GM18951 (cell line): Measurements from ENCODE around the gene USP38.
"Not testable (repeated sequence)": the region's sequence is repeated elsewhere in the genome, so short reads cannot be mapped to it uniquely, and the experiment has no call there.

Source experiments
- POLR2A ChIP-seq: IDR thresholded peaks from 4 replicates; pipeline ENCODE4 v1.6.1; 2011; ENCODE audit warnings: mild to moderate bottlenecking; ENCODE audit not compliant: insufficient read length, insufficient read depth; ENCODE audit errors: extremely low read depth
- in situ Hi-C: fragments of 300-500 bp; cut with MboI; formaldehyde crosslinking; loops from one replicate; pipeline ENCODE4 v1.12.0; 2022; ENCODE audit warnings: low sequenced_read_pairs, mixed read lengths, inconsistent platforms; ENCODE audit not compliant: unreplicated experiment

The USP38 gene

DNA sequence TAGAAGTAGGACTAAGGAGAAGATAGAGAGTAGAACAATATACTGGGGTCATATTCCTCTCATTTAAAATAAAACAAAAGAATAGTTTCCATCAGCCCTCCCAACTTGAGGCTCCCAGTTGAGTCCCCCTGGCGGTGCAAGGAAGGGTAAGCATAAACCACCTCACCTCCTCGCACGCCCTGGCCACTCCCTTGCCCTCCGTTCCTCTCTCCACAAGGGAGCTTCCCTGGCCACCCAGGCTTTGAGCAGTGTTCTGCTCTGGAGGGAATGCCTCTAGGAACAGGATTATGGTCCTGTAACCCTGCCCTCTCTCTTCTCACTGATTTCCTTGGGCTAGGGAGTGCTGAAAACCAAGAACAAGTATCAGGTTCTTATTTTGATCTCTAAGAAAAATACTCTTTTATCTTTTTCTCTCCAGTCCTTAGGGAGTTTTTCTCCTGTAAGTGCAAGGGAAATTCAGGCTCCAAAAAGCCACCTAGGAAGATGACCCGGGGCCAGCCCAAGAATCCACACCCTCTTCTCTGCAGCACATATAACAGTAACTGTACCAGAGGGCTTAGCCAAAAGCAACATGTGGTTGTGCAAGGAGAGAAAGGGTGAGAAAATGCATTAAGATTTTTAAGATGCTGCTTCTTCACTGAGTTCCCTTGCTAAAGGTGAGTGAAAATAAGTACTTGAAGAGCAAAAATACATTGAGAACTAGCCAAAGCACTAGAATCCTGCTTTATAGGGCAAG, 69.9 kb downstream of the USP38 start:
- TF ChIP-seq POLR2A, result no peak
- in situ Hi-C loops, result no loop called here

DNA sequence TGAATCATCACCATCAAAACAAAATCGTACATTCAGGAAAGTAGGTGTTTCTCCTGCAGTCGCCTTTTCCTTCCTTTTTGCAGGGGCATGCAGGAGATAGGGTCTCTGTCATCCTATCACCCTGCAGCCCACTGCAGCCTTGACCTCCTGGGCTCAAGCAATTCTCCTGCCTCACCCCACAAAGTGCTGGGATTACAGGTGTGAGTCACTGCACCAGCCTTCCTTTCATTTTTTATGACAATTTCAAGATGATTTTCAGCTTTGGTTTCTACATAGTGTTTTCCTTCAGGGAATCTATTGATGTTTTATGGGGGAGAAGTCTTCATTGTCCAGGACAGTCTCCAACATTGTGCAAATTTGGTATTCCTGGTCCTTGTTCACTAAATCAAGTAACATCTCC, 71.7 kb downstream of the USP38 start:
- no peak for TF ChIP-seq POLR2A
- in situ Hi-C loops, result no loop called here

DNA sequence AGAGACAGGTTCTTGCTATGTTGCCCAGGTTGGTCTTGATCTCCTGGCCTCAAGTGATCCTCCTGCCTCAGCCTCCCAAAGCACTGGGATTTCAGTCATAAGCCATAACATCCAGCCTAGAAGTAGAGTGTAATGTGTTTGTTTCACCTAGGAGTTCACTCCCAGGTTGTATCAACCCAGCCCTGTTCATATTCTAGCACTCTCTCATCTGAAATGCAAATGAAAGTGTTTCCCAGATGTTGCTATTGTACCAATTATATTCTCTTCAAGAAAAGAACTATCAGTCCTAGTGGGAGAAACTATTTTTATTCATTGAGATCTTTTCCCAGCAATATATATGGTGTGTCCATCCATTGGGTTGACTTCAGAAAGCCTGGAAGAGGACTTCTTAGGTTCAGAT, 72.6 kb downstream of the USP38 start:
- no peak for TF ChIP-seq POLR2A
- in situ Hi-C loops, result no loop called here

GRCh38 chr4:143260750-143261149, 76.0 kb downstream of the USP38 start:
- in situ Hi-C loops, result no loop called here
- no peak for TF ChIP-seq POLR2A

GRCh38 chr4:143262838-143263237, 78.1 kb downstream of the USP38 start:
- in situ Hi-C loops, result no loop called here
- no peak for TF ChIP-seq POLR2A

- in situ Hi-C loops, result not testable (repeated sequence)
Observed at GRCh38 chr4:143267690-143268089, 83.0 kb downstream of the USP38 start.

- no peak for TF ChIP-seq POLR2A
- in situ Hi-C loops, result no loop called here
Observed at GRCh38 chr4:143270256-143270838, 85.6 kb downstream of the USP38 start.
